Ramos (cell line): ENCODE data around the gene BPIFB4.
"Not testable (repeated sequence)": the region's sequence is repeated elsewhere in the genome, so short reads cannot be mapped to it uniquely, and the experiment has no call there.

Experiments
- in situ Hi-C: fragments of 300-500 bp; cut with MboI; formaldehyde crosslinking; loops from one replicate; pipeline ENCODE4 v1.14.3; 2022; ENCODE audit warnings: low sequenced_read_pairs; ENCODE audit not compliant: unreplicated experiment

BPIFB4 gene

GRCh38 chr20:33112547-33113386, 33.3 kb downstream of the BPIFB4 start:
- in situ Hi-C loops = no loop called here

GRCh38 chr20:33113387-33113908, 34.0 kb downstream of the BPIFB4 start:
- in situ Hi-C loops = no loop called here

- in situ Hi-C loops = not testable (repeated sequence)
These were observed 36.1 kb downstream of the BPIFB4 start for GRCh38 chr20:33115501-33115900.

GRCh38 chr20:33119725-33120720, 40.6 kb downstream of the BPIFB4 start:
- in situ Hi-C loops = no loop called here

- in situ Hi-C loops = no loop called here
These were observed 41.5 kb downstream of the BPIFB4 start for GRCh38 chr20:33120934-33121333.

GRCh38 chr20:33122297-33122696, 42.9 kb downstream of the BPIFB4 start:
- in situ Hi-C loops = not testable (repeated sequence)

- in situ Hi-C loops = no loop called here
These were observed 44.8 kb downstream of the BPIFB4 start for GRCh38 chr20:33124261-33124660.

GRCh38 chr20:33124994-33125393, 45.6 kb downstream of the BPIFB4 start:
- in situ Hi-C loops = no loop called here

- in situ Hi-C loops = no loop called here
These were observed 46.5 kb downstream of the BPIFB4 start for GRCh38 chr20:33125983-33126382.

- in situ Hi-C loops = no loop called here
These were observed 48.1 kb downstream of the BPIFB4 start for GRCh38 chr20:33127422-33128097.

GRCh38 chr20:33130568-33131061, 51.2 kb downstream of the BPIFB4 start:
- in situ Hi-C loops = no loop called here

GRCh38 chr20:33131949-33132473, 52.6 kb downstream of the BPIFB4 start:
- in situ Hi-C loops = no loop called here

- in situ Hi-C loops = no loop called here
These were observed 53.3 kb downstream of the BPIFB4 start for GRCh38 chr20:33132513-33133372.

- in situ Hi-C loops = no loop called here
These were observed 54.0 kb downstream of the BPIFB4 start for GRCh38 chr20:33133373-33133941.

GRCh38 chr20:33137195-33137594, 57.8 kb downstream of the BPIFB4 start:
- in situ Hi-C loops = no loop called here

- in situ Hi-C loops = no loop called here
These were observed 60.0 kb downstream of the BPIFB4 start for GRCh38 chr20:33139467-33139866.

- in situ Hi-C loops = no loop called here
These were observed 66.1 kb downstream of the BPIFB4 start for GRCh38 chr20:33145521-33145920.

- in situ Hi-C loops = no loop called here
These were observed 67.9 kb downstream of the BPIFB4 start for GRCh38 chr20:33147299-33147698.

- in situ Hi-C loops = no loop called here
These were observed 68.6 kb downstream of the BPIFB4 start for GRCh38 chr20:33148040-33148439.
